Gastrocnemius medialis (tissue), 4 donors: ENCODE measurements around the gene KANK2. TPM values are rescaled to one million over a fixed set of nuclear protein-coding genes. Genes with fewer than 3 reads are reported as not detected.

ENCODE experiments used
- ATAC-seq, 2 donors: fragments of 150-250 bp; one replicate each; pipeline ENCODE4 v1.9.1; 2016
- DNase-seq, 2 donors: peaks; one replicate each; pipeline ENCODE4 v3.0.0-alpha.2; 2019
- H3K27ac ChIP-seq, 4 donors: fragments of 200-600 bp; sonication (generic); 1 replicate in 1 of 4; 2 replicates in 3 of 4; pipeline ENCODE4 v1.5.1; 2016 to 2018; ENCODE audit warnings: mild to moderate bottlenecking in 2 of 4, moderate library complexity in 1 of 4
- H3K27me3 ChIP-seq, 3 donors: fragments of 200-600 bp; sonication (generic) in 2 of 3; 1 replicate in 1 of 3; 2 replicates in 2 of 3; pipeline versions ENCODE4 v1.5.1 to v1.6.0; 2016 to 2019; ENCODE audit warnings: mild to moderate bottlenecking in 1 of 3, moderate library complexity in 1 of 3
- H3K36me3 ChIP-seq, 2 donors: fragments of 200-600 bp; sonication (generic) in 1 of 2; one replicate each; pipeline ENCODE4 v1.5.1; 2017 to 2018
- H3K4me1 ChIP-seq, 2 donors: fragments of 200-600 bp; sonication (generic) in 1 of 2; one replicate each; pipeline ENCODE4 v1.5.1; 2016 to 2017; ENCODE audit warnings: mild to moderate bottlenecking in 2 of 2
- H3K4me3 ChIP-seq, 4 donors: fragments of 200-600 bp; sonication (generic) in 3 of 4; 1 replicate in 1 of 4; 2 replicates in 3 of 4; pipeline ENCODE4 v1.5.1; 2016 to 2019; ENCODE audit warnings: mild to moderate bottlenecking in 2 of 4
- H3K9me3 ChIP-seq, 3 donors: fragments of 200-600 bp; sonication (generic) in 2 of 3; 1 replicate in 1 of 3; 2 replicates in 2 of 3; pipeline ENCODE4 v1.5.1; 2016 to 2019
- POLR2A ChIP-seq, 2 donors: fragments of 450-650 bp; IDR thresholded peaks; one replicate each; pipeline ENCODE4 v1.6.1; 2017; ENCODE audit warnings: antibody characterized with exemption in 2 of 2, mild to moderate bottlenecking in 2 of 2, moderate library complexity in 2 of 2
- in situ Hi-C, 4 donors: fragments of 200-750 bp; cut with MboI; loops; one replicate each; pipeline versions ENCODE4 v1.15.0 to v1.8.0; 2017; ENCODE audit warnings: low sequenced_read_pairs in 4 of 4
- intact Hi-C: fragments of 100-400 bp; cut with DNase I; formaldehyde crosslinking; loops from one replicate; pipeline ENCODE4 v1.15.1; 2023; ENCODE audit warnings: low total_unique reads
- total RNA-seq, 4 donors: library from RNA; depleted of rRNA; stranded (reverse); fragments of >200 nt; gene quantifications; one replicate each; pipeline versions ENCODE4 v1.1.0 to v1.2.3, GENCODE V29; 2016
- TF ChIP-seq, protein P1 (sequence below), 5 experiments: fragments of 450-650 bp in 3 of 5; fragments of 200-600 bp in 2 of 5; sonication (generic) in 2 of 5; IDR thresholded peaks in 4 of 5; conservative IDR thresholded peaks in 1 of 5; 1 replicate in 4 of 5; 2 replicates in 1 of 5; pipeline ENCODE4 v1.5.1; 2016 to 2019; ENCODE audit warnings: antibody characterized with exemption in 5 of 5, mild to moderate bottlenecking in 3 of 5, moderate library complexity in 3 of 5

Gene KANK2
- total RNA-seq, 4 donors from 2014 or later: 37.7 to 192 (median 149) TPM

- in situ Hi-C loops (loop anchor here in 1 of 4 donors (25.0 kb wide), 1 partner anchor 184 kb away; no protein-coding TSS in a partner anchor), intact Hi-C loops (no loop called here)
- no peak overlapping the region for H3K4me3 ChIP-seq
- H3K27ac ChIP-seq: no peak overlapping the region
- no peak for TF ChIP-seq POLR2A (IDR thresholded peaks at IDR 0.05)
- TF ChIP-seq, protein P1, sequence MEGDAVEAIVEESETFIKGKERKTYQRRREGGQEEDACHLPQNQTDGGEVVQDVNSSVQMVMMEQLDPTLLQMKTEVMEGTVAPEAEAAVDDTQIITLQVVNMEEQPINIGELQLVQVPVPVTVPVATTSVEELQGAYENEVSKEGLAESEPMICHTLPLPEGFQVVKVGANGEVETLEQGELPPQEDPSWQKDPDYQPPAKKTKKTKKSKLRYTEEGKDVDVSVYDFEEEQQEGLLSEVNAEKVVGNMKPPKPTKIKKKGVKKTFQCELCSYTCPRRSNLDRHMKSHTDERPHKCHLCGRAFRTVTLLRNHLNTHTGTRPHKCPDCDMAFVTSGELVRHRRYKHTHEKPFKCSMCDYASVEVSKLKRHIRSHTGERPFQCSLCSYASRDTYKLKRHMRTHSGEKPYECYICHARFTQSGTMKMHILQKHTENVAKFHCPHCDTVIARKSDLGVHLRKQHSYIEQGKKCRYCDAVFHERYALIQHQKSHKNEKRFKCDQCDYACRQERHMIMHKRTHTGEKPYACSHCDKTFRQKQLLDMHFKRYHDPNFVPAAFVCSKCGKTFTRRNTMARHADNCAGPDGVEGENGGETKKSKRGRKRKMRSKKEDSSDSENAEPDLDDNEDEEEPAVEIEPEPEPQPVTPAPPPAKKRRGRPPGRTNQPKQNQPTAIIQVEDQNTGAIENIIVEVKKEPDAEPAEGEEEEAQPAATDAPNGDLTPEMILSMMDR (IDR thresholded peaks at IDR 0.05 in 4 of 5, conservative IDR thresholded peaks at IDR 0.05 in 1 of 5): no peak
- ATAC-seq (no peak), DNase-seq (no peak)
- H3K9me3 ChIP-seq: peaks cover 0 to 3% (median 0%) of the 10 kb centered on the region in 3 donors
- H3K4me1 ChIP-seq: no peaks in the 10 kb centered on the region
- peaks cover 0 to 13% of the 10 kb centered on the region in 2 donors for H3K36me3 ChIP-seq
- no peaks in the 10 kb centered on the region for H3K27me3 ChIP-seq
Measured at GRCh38 chr19:11221082-11221598, 23.8 kb upstream of the KANK2 start.

- ATAC-seq (no peak), DNase-seq (no peak)
- Histone ChIP-seq H3K4me3 (no peak overlapping the region), H3K36me3 (peaks cover 0 to 14% of the 10 kb centered on the region in 2 donors), H3K4me1 (no peaks in the 10 kb centered on the region), H3K27me3 (no peaks in the 10 kb centered on the region), H3K27ac (no peak overlapping the region), H3K9me3 (no peaks in the 10 kb centered on the region)
- in situ Hi-C loops: loop anchor here in 1 of 4 donors (25.0 kb wide), 1 partner anchor 177 kb away; no protein-coding TSS in a partner anchor
- no peak for TF ChIP-seq POLR2A (IDR thresholded peaks at IDR 0.05)
- TF ChIP-seq, protein P1 (IDR thresholded peaks at IDR 0.05 in 4 of 5, conservative IDR thresholded peaks at IDR 0.05 in 1 of 5): no peak
- intact Hi-C loops: no loop called here
Measured at GRCh38 chr19:11214387-11214786, 17.0 kb upstream of the KANK2 start.

- Histone ChIP-seq H3K36me3 (peaks cover 0 to 13% of the 10 kb centered on the region in 2 donors), H3K27me3 (no peaks in the 10 kb centered on the region), H3K4me1 (no peaks in the 10 kb centered on the region), H3K27ac (no peak overlapping the region), H3K4me3 (no peak overlapping the region), H3K9me3 (no peaks in the 10 kb centered on the region)
- DNase-seq: no peak
- ATAC-seq: no peak
- TF ChIP-seq POLR2A (IDR thresholded peaks at IDR 0.05): no peak
- TF ChIP-seq, protein P1 (IDR thresholded peaks at IDR 0.05 in 4 of 5, conservative IDR thresholded peaks at IDR 0.05 in 1 of 5): no peak
- intact Hi-C loops (no loop called here), in situ Hi-C loops (loop anchor here in 1 of 4 donors (25.0 kb wide), 1 partner anchor 173 kb away; no protein-coding TSS in a partner anchor)
Measured at GRCh38 chr19:11210656-11210928, 13.2 kb upstream of the KANK2 start.

DNA sequence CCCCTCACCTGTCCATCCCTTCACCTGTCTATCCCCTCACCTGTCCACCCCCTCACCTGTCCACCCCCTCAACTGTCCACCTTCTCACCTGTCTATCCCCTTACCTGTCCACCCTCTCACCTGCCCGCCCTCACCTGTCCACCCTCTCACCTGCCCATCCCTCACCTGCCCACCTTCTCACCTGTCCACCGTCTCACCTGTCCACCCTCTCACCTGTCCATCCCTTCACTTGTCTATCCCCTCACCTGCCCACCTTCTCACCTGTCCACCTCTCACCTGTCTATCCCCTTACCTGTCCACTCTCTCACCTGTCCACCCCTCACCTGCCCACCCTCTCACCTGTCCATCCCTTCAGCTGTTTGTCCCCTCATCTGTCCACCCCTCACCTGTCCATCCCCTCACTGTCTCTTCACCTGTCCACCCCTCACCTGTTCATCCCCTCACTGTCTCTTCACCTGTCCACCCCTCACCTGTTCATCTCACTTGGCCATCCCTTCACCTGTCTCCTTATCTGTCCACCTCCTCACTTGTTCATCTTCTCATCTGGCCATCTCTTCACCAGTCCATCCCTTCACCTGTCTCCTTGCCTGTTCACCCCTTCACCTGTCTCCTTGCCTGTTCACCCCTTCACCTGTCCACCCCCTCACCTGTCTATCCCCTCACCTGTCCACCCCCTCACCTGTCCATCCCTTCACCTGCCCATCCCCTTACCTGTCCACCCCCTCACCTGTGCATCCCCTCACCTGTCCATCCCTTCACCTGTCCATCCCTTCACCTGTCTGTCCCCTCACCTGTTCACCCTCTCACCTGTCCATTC lies 12.7 kb upstream of the KANK2 start:
- no peak overlapping the region for H3K4me3 ChIP-seq
- in situ Hi-C loops (loop anchor here (5.0 to 25.0 kb wide), 3 partner anchors 78 to 175 kb away; no protein-coding TSS in a partner anchor), intact Hi-C loops (loop anchor here (10.0 kb wide), 1 partner anchor 175 kb away; no protein-coding TSS in a partner anchor)
- H3K4me1 ChIP-seq: no peaks in the 10 kb centered on the region
- DNase-seq: no peak
- H3K27me3 ChIP-seq: no peaks in the 10 kb centered on the region
- H3K9me3 ChIP-seq: no peaks in the 10 kb centered on the region
- no peak overlapping the region for H3K27ac ChIP-seq
- no peak for ATAC-seq
- peaks cover 0 to 7% of the 10 kb centered on the region in 2 donors for H3K36me3 ChIP-seq
- TF ChIP-seq, protein P1 (IDR thresholded peaks at IDR 0.05 in 4 of 5, conservative IDR thresholded peaks at IDR 0.05 in 1 of 5): no peak
- TF ChIP-seq POLR2A (IDR thresholded peaks at IDR 0.05): no peak
